Caco-2 (cell line): ENCODE results near the gene MARCHF11. TPM values are rescaled to one million over a fixed set of nuclear protein-coding genes. Genes with fewer than 3 reads are reported as not detected.

ENCODE experiments used
- BruUV-seq: library from RNA; stranded (reverse); fragments of 400-500 nt; replicated peaks from 2 replicates; lab custom pipeline; 2021; lab: Mats Ljungman, UMichigan
- CTCF ChIA-PET: fragments of 300-600 bp; sonication (Branson Sonifier 250); formaldehyde crosslinking; loops from one replicate; lab custom pipeline; 2022; ENCODE audit warnings: antibody characterized with exemption; lab: Charles Lee
- POLR2A ChIA-PET: fragments of 300-600 bp; sonication (Branson Sonifier 250); formaldehyde crosslinking; loops from one replicate; lab custom pipeline; 2022; ENCODE audit warnings: antibody characterized with exemption; lab: Charles Lee
- DNase-seq, 2 experiments: peaks; one replicate each; pipeline versions ENCODE4 v3.0.0 to v3.0.0-alpha.2; 2020 to 2022
- H3K27me3 ChIP-seq: replicated peaks from 2 replicates; pipeline ENCODE4 v1.6.0; 2011; ENCODE audit warnings: low read length; ENCODE audit not compliant: control insufficient read depth, insufficient read depth
- H3K36me3 ChIP-seq: 2 replicates; pipeline ENCODE4 v1.5.1; 2011; ENCODE audit warnings: low read length; ENCODE audit not compliant: control insufficient read depth, insufficient read depth
- H3K4me1 ChIP-seq: fragments of 250-450 bp; sonication (Bioruptor Pico); 2 replicates; pipeline ENCODE4 v1.5.1; 2020; ENCODE audit warnings: mild to moderate bottlenecking
- H3K4me3 ChIP-seq: 2 replicates; pipeline ENCODE4 v1.5.1; 2011; ENCODE audit warnings: low read depth, mild to moderate bottlenecking, control low read depth, low read length
- H3K9me3 ChIP-seq: fragments of 250-450 bp; sonication (Bioruptor Pico); 2 replicates; pipeline ENCODE4 v1.5.1; 2020; ENCODE audit warnings: mild to moderate bottlenecking, moderate library complexity
- H3K27ac Mint-ChIP-seq: one replicate; pipeline ENCODE4 v1.8.0; 2022; ENCODE audit warnings: mixed read lengths; ENCODE audit not compliant: unreplicated experiment
- H3K27me3 Mint-ChIP-seq: one replicate; pipeline ENCODE4 v1.8.0; 2022; ENCODE audit warnings: mixed read lengths; ENCODE audit not compliant: insufficient read depth, unreplicated experiment
- H3K36me3 Mint-ChIP-seq: one replicate; pipeline ENCODE4 v1.8.0; 2022; ENCODE audit warnings: mild to moderate bottlenecking, mixed read lengths; ENCODE audit not compliant: insufficient read depth, unreplicated experiment
- H3K4me1 Mint-ChIP-seq: one replicate; pipeline ENCODE4 v1.8.0; 2022; ENCODE audit warnings: low read depth, mixed read lengths; ENCODE audit not compliant: unreplicated experiment
- H3K4me3 Mint-ChIP-seq: one replicate; pipeline ENCODE4 v1.8.0; 2022; ENCODE audit warnings: mild to moderate bottlenecking, moderate library complexity, mixed read lengths; ENCODE audit not compliant: unreplicated experiment
- H3K9me3 Mint-ChIP-seq: one replicate; pipeline ENCODE4 v1.8.0; 2022; ENCODE audit warnings: mixed read lengths; ENCODE audit not compliant: unreplicated experiment
- intact Hi-C: fragments of 100-400 bp; cut with micrococcal nuclease; formaldehyde crosslinking; loops from one replicate; pipeline ENCODE4 v1.10.0; 2022; ENCODE audit not compliant: unreplicated experiment
- total RNA-seq: library from RNA; stranded (reverse); gene quantifications from 2 replicates; pipeline ENCODE4 v1.2.3, GENCODE V29; 2022
- TF ChIP-seq, protein P1 (sequence below), 2 experiments: fragments of 200-600 bp in 1 of 2; IDR thresholded peaks; 1 replicate in 1 of 2; 2 replicates in 1 of 2; pipeline versions ENCODE4 v1.5.1 to v1.8.0; 2011 to 2022; ENCODE audit warnings: antibody characterized with exemption in 1 of 2, control low read depth in 1 of 2, inconsistent platforms in 1 of 2, low read depth in 1 of 2, low read length in 1 of 2, mild to moderate bottlenecking in 1 of 2, moderate library complexity in 1 of 2; ENCODE audit not compliant: insufficient read depth in 1 of 2, severe bottlenecking in 1 of 2, unreplicated experiment in 1 of 2

MARCHF11 gene
- total RNA-seq, 1 experiment from 2014 or later, result 1.5 TPM

DNA sequence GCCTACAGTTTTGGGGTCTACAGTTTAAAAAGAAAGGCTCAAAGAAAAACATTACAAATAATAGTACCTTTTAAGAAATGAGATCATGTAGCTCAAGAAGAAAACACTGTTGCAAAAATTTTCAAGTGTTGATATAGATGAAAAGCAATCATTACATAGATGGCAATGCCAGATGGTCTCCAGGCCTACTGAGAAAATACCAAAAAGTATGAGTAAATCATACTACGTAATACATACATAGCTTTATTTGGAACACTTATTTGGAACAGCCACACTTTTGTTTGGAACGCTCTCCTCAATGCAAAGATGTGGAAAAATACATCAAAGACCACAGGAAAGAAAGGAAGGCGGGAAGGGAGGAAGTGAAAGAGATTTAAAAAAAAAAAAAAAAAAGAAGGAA lies 44.1 kb downstream of the MARCHF11 start:
- Mint-ChIP-seq H3K9me3 (peaks cover 16% of the 10 kb centered on the region), H3K27me3 (peaks cover 2% of the 10 kb centered on the region), H3K4me3 (no peak overlapping the region), H3K27ac (no peak overlapping the region), H3K4me1 (no peaks in the 10 kb centered on the region), H3K36me3 (no peaks in the 10 kb centered on the region)
- intact Hi-C loops, result no loop called here
- no peak for DNase-seq
- Histone ChIP-seq H3K4me3 (no peak overlapping the region), H3K27me3 (no peaks in the 10 kb centered on the region), H3K4me1 (no peaks in the 10 kb centered on the region), H3K9me3 (peaks cover 15% of the 10 kb centered on the region), H3K36me3 (no peaks in the 10 kb centered on the region)
- BruUV-seq, result no TSS peak
- ChIA-PET CTCF (no interaction called here), POLR2A (no interaction called here)
- TF ChIP-seq, protein P1, sequence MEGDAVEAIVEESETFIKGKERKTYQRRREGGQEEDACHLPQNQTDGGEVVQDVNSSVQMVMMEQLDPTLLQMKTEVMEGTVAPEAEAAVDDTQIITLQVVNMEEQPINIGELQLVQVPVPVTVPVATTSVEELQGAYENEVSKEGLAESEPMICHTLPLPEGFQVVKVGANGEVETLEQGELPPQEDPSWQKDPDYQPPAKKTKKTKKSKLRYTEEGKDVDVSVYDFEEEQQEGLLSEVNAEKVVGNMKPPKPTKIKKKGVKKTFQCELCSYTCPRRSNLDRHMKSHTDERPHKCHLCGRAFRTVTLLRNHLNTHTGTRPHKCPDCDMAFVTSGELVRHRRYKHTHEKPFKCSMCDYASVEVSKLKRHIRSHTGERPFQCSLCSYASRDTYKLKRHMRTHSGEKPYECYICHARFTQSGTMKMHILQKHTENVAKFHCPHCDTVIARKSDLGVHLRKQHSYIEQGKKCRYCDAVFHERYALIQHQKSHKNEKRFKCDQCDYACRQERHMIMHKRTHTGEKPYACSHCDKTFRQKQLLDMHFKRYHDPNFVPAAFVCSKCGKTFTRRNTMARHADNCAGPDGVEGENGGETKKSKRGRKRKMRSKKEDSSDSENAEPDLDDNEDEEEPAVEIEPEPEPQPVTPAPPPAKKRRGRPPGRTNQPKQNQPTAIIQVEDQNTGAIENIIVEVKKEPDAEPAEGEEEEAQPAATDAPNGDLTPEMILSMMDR (IDR thresholded peaks at IDR 0.05; ENCODE audit: insufficient read depth in 1 of 2, low read depth in 1 of 2, low read length in 1 of 2, severe bottlenecking in 1 of 2, unreplicated experiment in 1 of 2), result no peak

DNA sequence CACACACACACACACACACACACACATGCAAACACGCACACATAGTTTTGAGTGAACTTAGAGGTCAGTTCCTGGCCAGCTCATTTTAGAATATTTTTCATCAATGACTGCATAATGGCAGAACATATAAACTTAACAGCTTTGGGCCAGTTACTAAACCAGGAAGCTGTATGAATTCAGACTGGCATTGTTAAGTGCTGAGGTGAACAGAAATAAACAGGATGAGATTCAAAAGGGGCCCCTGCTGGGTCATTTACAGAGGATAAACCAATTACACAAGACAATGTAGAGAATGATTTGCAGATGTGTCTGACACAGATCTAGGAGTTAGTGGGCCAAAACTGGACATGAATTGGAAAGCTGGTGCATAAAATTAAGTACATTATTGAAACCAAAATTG lies 44.6 kb downstream of the MARCHF11 start:
- Mint-ChIP-seq H3K4me3 (no peak overlapping the region), H3K27ac (no peak overlapping the region), H3K27me3 (peaks cover 2% of the 10 kb centered on the region), H3K4me1 (no peaks in the 10 kb centered on the region), H3K9me3 (peaks cover 16% of the 10 kb centered on the region), H3K36me3 (no peaks in the 10 kb centered on the region)
- TF ChIP-seq, protein P1 (IDR thresholded peaks at IDR 0.05; ENCODE audit: insufficient read depth in 1 of 2, low read depth in 1 of 2, low read length in 1 of 2, severe bottlenecking in 1 of 2, unreplicated experiment in 1 of 2), result no peak
- ChIA-PET POLR2A (no interaction called here), CTCF (no interaction called here)
- no peaks in the 10 kb centered on the region for H3K4me1 ChIP-seq
- H3K9me3 ChIP-seq, result peaks cover 15% of the 10 kb centered on the region
- intact Hi-C loops, result no loop called here
- H3K4me3 ChIP-seq, result no peak overlapping the region
- H3K36me3 ChIP-seq, result no peaks in the 10 kb centered on the region
- DNase-seq, result no peak
- no peaks in the 10 kb centered on the region for H3K27me3 ChIP-seq
- no TSS peak for BruUV-seq

DNA sequence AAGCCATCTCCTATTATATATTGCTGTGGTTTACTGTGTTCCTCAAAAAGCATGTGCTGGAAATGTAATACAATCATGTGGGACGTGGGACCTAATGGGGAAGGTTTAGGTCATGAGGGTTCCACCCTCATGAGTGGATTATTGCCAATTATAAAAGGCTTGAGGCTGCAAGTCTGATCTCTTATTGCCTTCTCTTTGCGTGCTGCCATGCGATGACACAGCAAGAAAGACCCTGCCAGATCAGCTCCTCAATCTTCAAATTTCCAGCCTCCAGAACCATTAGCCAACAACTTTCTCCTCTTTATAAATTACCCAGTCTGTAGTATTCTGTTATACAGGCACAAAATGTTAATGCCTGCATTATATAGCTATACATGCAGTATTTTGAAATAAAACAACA lies 45.4 kb downstream of the MARCHF11 start:
- H3K27me3 Mint-ChIP-seq, result peaks cover 2% of the 10 kb centered on the region
- CTCF ChIA-PET, result no interaction called here
- H3K27ac Mint-ChIP-seq, result no peak overlapping the region

More for the DNA sequence above, 45.4 kb downstream of the MARCHF11 start:
- Histone ChIP-seq H3K27me3 (no peaks in the 10 kb centered on the region), H3K4me1 (no peaks in the 10 kb centered on the region), H3K4me3 (no peak overlapping the region), H3K9me3 (peaks cover 10% of the 10 kb centered on the region; the same call in 1 of the 2 replicates), H3K36me3 (no peaks in the 10 kb centered on the region)
- BruUV-seq, result no TSS peak
- DNase-seq, result no peak
- Mint-ChIP-seq H3K36me3 (no peaks in the 10 kb centered on the region), H3K4me3 (no peak overlapping the region), H3K9me3 (peaks cover 16% of the 10 kb centered on the region), H3K4me1 (no peaks in the 10 kb centered on the region)
- POLR2A ChIA-PET, result no interaction called here
- intact Hi-C loops, result no loop called here
- TF ChIP-seq, protein P1 (IDR thresholded peaks at IDR 0.05; ENCODE audit: insufficient read depth in 1 of 2, low read depth in 1 of 2, low read length in 1 of 2, severe bottlenecking in 1 of 2, unreplicated experiment in 1 of 2), result no peak
